Astrocyte of the cerebellum (primary cell): ENCODE data around the gene IGF2BP2.

Experiments
- DNase-seq: peaks from one replicate; pipeline ENCODE4 v3.0.0-alpha.2; 2011; ENCODE audit warnings: low read depth
- H3K4me3 ChIP-seq: 2 replicates; pipeline ENCODE4 v1.5.1; 2011; ENCODE audit warnings: mild to moderate bottlenecking, low read depth, low read length, moderate library complexity
- CTCF ChIP-seq: IDR thresholded peaks from 2 replicates; pipeline ENCODE4 v1.5.1; 2012; ENCODE audit warnings: low read length, low read depth, moderate library complexity, mild to moderate bottlenecking; ENCODE audit errors: missing control alignments
- in situ Hi-C: cut with HindIII; loops from 2 replicates; pipeline ENCODE4 v1.10.0; 2017; ENCODE audit warnings: low sequenced_read_pairs

The IGF2BP2 gene

GRCh38 chr3:185820973-185821758, 3.7 kb downstream of the IGF2BP2 start:
- in situ Hi-C loops: no loop called here
- peak; percentile 78 for DNase-seq
- no peak for TF ChIP-seq CTCF
- peak overlapping the region; percentile 35 for H3K4me3 ChIP-seq

- no peak for TF ChIP-seq CTCF
- in situ Hi-C loops: loop anchor here (5.0 kb wide), 2 partner anchors 71 to 131 kb away; no protein-coding TSS in a partner anchor
- no peak overlapping the region for H3K4me3 ChIP-seq
- no peak for DNase-seq
These were observed 6.5 kb downstream of the IGF2BP2 start for GRCh38 chr3:185818267-185818875.

- in situ Hi-C loops: loop anchor here (5.0 kb wide), 2 partner anchors 68 to 128 kb away; no protein-coding TSS in a partner anchor
These were observed 9.2 kb downstream of the IGF2BP2 start for GRCh38 chr3:185815391-185816282.

GRCh38 chr3:185813691-185814215, 11.1 kb downstream of the IGF2BP2 start:
- no peak for TF ChIP-seq CTCF
- no peak overlapping the region for H3K4me3 ChIP-seq
- no peak for DNase-seq
- in situ Hi-C loops: no loop called here

More at GRCh38 chr3:185815391-185816282, 9.2 kb downstream of the IGF2BP2 start:
- TF ChIP-seq CTCF: no peak
- H3K4me3 ChIP-seq: no peak overlapping the region
- DNase-seq: no peak

GRCh38 chr3:185813205-185813604, 11.6 kb downstream of the IGF2BP2 start:
- in situ Hi-C loops: no loop called here
- no peak for TF ChIP-seq CTCF
- no peak overlapping the region for H3K4me3 ChIP-seq
- DNase-seq: no peak
